AG10803 (cell line): Measurements from ENCODE around the gene CHRDL2.
"Not testable (repeated sequence)": the region's sequence is repeated elsewhere in the genome, so short reads cannot be mapped to it uniquely, and the experiment has no call there.

Experiments used
- DNase-seq: peaks from one replicate; pipeline ENCODE4 v3.0.0; 2010; ENCODE audit warnings: low read depth
- H3K4me3 ChIP-seq: 2 replicates; pipeline ENCODE4 v1.5.1; 2011; ENCODE audit warnings: mild to moderate bottlenecking, low read length, control low read depth
- CTCF ChIP-seq: conservative IDR thresholded peaks from 2 replicates; pipeline ENCODE4 v1.5.1; 2011; ENCODE audit warnings: mild to moderate bottlenecking, low read length, control low read depth, inconsistent platforms

Gene CHRDL2

GRCh38 chr11:74775762-74776161, 44.5 kb upstream of the CHRDL2 start:
- TF ChIP-seq CTCF = no peak
- no peak for DNase-seq
- no peak overlapping the region for H3K4me3 ChIP-seq

GRCh38 chr11:74773476-74773875, 42.2 kb upstream of the CHRDL2 start:
- DNase-seq = peak; percentile 24
- no peak overlapping the region for H3K4me3 ChIP-seq
- TF ChIP-seq CTCF = no peak

GRCh38 chr11:74771139-74771538, 39.9 kb upstream of the CHRDL2 start:
- no peak for TF ChIP-seq CTCF
- no peak for DNase-seq
- H3K4me3 ChIP-seq = no peak overlapping the region

GRCh38 chr11:74770456-74770855, 39.2 kb upstream of the CHRDL2 start:
- no peak for TF ChIP-seq CTCF
- H3K4me3 ChIP-seq = no peak overlapping the region
- DNase-seq = no peak

- DNase-seq = no peak
- no peak for TF ChIP-seq CTCF
- no peak overlapping the region for H3K4me3 ChIP-seq
Measured at GRCh38 chr11:74769055-74769707, 38.0 kb upstream of the CHRDL2 start.

- not testable (repeated sequence) for H3K4me3 ChIP-seq, DNase-seq
Measured at GRCh38 chr11:74768172-74768651, 37.0 kb upstream of the CHRDL2 start.

GRCh38 chr11:74766905-74767304, 35.7 kb upstream of the CHRDL2 start:
- no peak overlapping the region for H3K4me3 ChIP-seq
- DNase-seq = no peak
- TF ChIP-seq CTCF = no peak

- no peak overlapping the region for H3K4me3 ChIP-seq
- no peak for DNase-seq
- TF ChIP-seq CTCF = no peak
Measured at GRCh38 chr11:74756571-74756970, 25.3 kb upstream of the CHRDL2 start.
